Neuronal stem cell (in vitro differentiated cells): Measurements from ENCODE around the gene PRIMPOL.

Experiments
- DNase-seq: peaks from one replicate; pipeline ENCODE4 v3.0.0-alpha.2; 2013; ENCODE audit warnings: low spot score
- H2AFZ ChIP-seq: one replicate; pipeline ENCODE4 v1.6.1; 2013; ENCODE audit warnings: mild to moderate bottlenecking, low read length, inconsistent platforms
- H2AK5ac ChIP-seq: 2 replicates; pipeline ENCODE4 v1.6.1; 2013; ENCODE audit warnings: low read depth, mild to moderate bottlenecking, inconsistent platforms, low read length, moderate library complexity, mixed read lengths
- H2BK120ac ChIP-seq: 2 replicates; pipeline ENCODE4 v1.6.1; 2013; ENCODE audit warnings: low read depth, mild to moderate bottlenecking, inconsistent platforms, low read length, moderate library complexity, mixed read lengths
- H2BK12ac ChIP-seq: one replicate; pipeline ENCODE4 v1.6.1; 2013; ENCODE audit warnings: low read length, inconsistent platforms
- H2BK15ac ChIP-seq: 2 replicates; pipeline ENCODE4 v1.6.1; 2013; ENCODE audit warnings: mild to moderate bottlenecking, low read length, inconsistent platforms, mixed read lengths
- H2BK5ac ChIP-seq: one replicate; pipeline ENCODE4 v1.6.1; 2013; ENCODE audit warnings: inconsistent platforms, mild to moderate bottlenecking, low read length, moderate library complexity
- H3K14ac ChIP-seq: one replicate; pipeline ENCODE4 v1.6.1; 2013; ENCODE audit warnings: low read length, inconsistent platforms
- H3K18ac ChIP-seq: 2 replicates; pipeline ENCODE4 v1.6.1; 2013; ENCODE audit warnings: low read length, inconsistent platforms
- H3K23ac ChIP-seq: 2 replicates; pipeline ENCODE4 v1.6.1; 2013; ENCODE audit warnings: low read depth, mild to moderate bottlenecking, mixed read lengths, low read length, inconsistent platforms; ENCODE audit not compliant: poor library complexity
- H3K27ac ChIP-seq: replicated peaks from 3 replicates; pipeline ENCODE4 v1.5.1; 2013; ENCODE audit warnings: low read length, inconsistent platforms
- H3K27me3 ChIP-seq, 3 experiments: 2 replicates each; pipeline ENCODE4 v1.6.1; 2013; ENCODE audit warnings: low read length in 3 of 3, mild to moderate bottlenecking in 2 of 3, inconsistent platforms in 1 of 3, low read depth in 1 of 3, mixed read lengths in 1 of 3, moderate library complexity in 1 of 3; ENCODE audit not compliant: control insufficient read depth in 3 of 3, insufficient read depth in 3 of 3
- H3K36me3 ChIP-seq, 2 donors: replicated peaks in 1 of 2; 2 replicates each; pipeline ENCODE4 v1.6.1; 2013; ENCODE audit warnings: low read length in 2 of 2; ENCODE audit not compliant: control insufficient read depth in 2 of 2, insufficient read depth in 2 of 2
- H3K4ac ChIP-seq: 2 replicates; pipeline ENCODE4 v1.6.1; 2013; ENCODE audit warnings: inconsistent platforms, mild to moderate bottlenecking, low read length, moderate library complexity
- H3K4me1 ChIP-seq, 2 donors: 1 replicate in 1 of 2; 2 replicates in 1 of 2; pipeline ENCODE4 v1.6.1; 2013; ENCODE audit warnings: low read length in 2 of 2, low read depth in 1 of 2; ENCODE audit not compliant: control insufficient read depth in 2 of 2, insufficient read depth in 1 of 2
- H3K4me2 ChIP-seq: one replicate; pipeline ENCODE4 v1.6.1; 2013; ENCODE audit warnings: mild to moderate bottlenecking, low read length, inconsistent platforms; ENCODE audit not compliant: insufficient read depth, poor library complexity, severe bottlenecking
- H3K4me3 ChIP-seq, 2 donors: 2 replicates each; pipeline ENCODE4 v1.5.1; 2013; ENCODE audit warnings: low read length in 2 of 2, mild to moderate bottlenecking in 2 of 2, inconsistent platforms in 1 of 2, moderate library complexity in 1 of 2
- H3K79me1 ChIP-seq: one replicate; pipeline ENCODE4 v1.6.1; 2013; ENCODE audit warnings: low read depth, mild to moderate bottlenecking, inconsistent platforms, low read length, moderate library complexity
- H3K9ac ChIP-seq: one replicate; pipeline ENCODE4 v1.6.1; 2013; ENCODE audit warnings: mild to moderate bottlenecking, low read depth, low read length, inconsistent platforms; ENCODE audit not compliant: poor library complexity
- H3K9me3 ChIP-seq, 2 donors: replicated peaks in 1 of 2; 2 replicates each; pipeline versions ENCODE3 to v1.6.1; 2013; ENCODE audit warnings: low read length in 2 of 2, mild to moderate bottlenecking in 2 of 2, inconsistent platforms in 1 of 2, low read depth in 1 of 2, mixed read lengths in 1 of 2, moderate library complexity in 1 of 2; ENCODE audit not compliant: control insufficient read depth in 2 of 2, insufficient read depth in 1 of 2
- H4K8ac ChIP-seq: one replicate; pipeline ENCODE4 v1.6.1; 2013; ENCODE audit warnings: low read depth, mild to moderate bottlenecking, inconsistent platforms, low read length, moderate library complexity
- H4K91ac ChIP-seq: one replicate; pipeline ENCODE4 v1.6.1; 2013; ENCODE audit warnings: low read length, low read depth, mild to moderate bottlenecking, inconsistent platforms; ENCODE audit not compliant: poor library complexity
- WGBS, 2 donors: extraction: QIAGEN DNeasy Blood & Tissue Kit; methylation state at CpG; one replicate each; pipeline ENCODE4 v1.1.7; 2013; ENCODE audit warnings: missing lambda C conversion rate in 2 of 2, mixed read lengths in 1 of 2; ENCODE audit not compliant: insufficient read length in 2 of 2, insufficient replicate concordance in 1 of 2; ENCODE audit errors: extremely low coverage in 2 of 2; 5-methylcytosine and 5-hydroxymethylcytosine counted together

PRIMPOL gene

GRCh38 chr4:184705692-184706091 is 56.2 kb downstream of the PRIMPOL start:
- no peak overlapping the region for H2BK120ac ChIP-seq
- H2BK5ac ChIP-seq: no peak overlapping the region
- no peak overlapping the region for H2AK5ac ChIP-seq
- no peak overlapping the region for H3K4me2 ChIP-seq
- H3K9me3 ChIP-seq: peaks cover 0 to 19% of the 10 kb centered on the region in 2 donors
- no peak overlapping the region for H4K91ac ChIP-seq
- H3K4me3 ChIP-seq: no peak overlapping the region
- no peak overlapping the region for H3K18ac ChIP-seq
- H2BK15ac ChIP-seq: no peak overlapping the region
- no peak for DNase-seq
- no CpG with 5 or more reads among the region's 5 CpGs for WGBS, 2 donors
- no peaks in the 10 kb centered on the region for H3K79me1 ChIP-seq
- no peak overlapping the region for H3K14ac ChIP-seq
- H3K9ac ChIP-seq: no peak overlapping the region
- no peaks in the 10 kb centered on the region for H3K27me3 ChIP-seq
- H3K23ac ChIP-seq: no peak overlapping the region
- peaks cover 28 to 100% of the 10 kb centered on the region in 2 donors for H3K36me3 ChIP-seq
- no peaks in the 10 kb centered on the region for H3K4me1 ChIP-seq
- no peak overlapping the region for H3K27ac ChIP-seq
- no peak overlapping the region for H2BK12ac ChIP-seq
- H2AFZ ChIP-seq: no peak overlapping the region
- H4K8ac ChIP-seq: no peak overlapping the region
- no peak overlapping the region for H3K4ac ChIP-seq

GRCh38 chr4:184706453-184706852 is 56.9 kb downstream of the PRIMPOL start:
- Histone ChIP-seq H3K79me1 (no peaks in the 10 kb centered on the region), H3K4me3 (no peak overlapping the region), H3K23ac (no peak overlapping the region), H3K27me3 (no peaks in the 10 kb centered on the region), H3K9ac (no peak overlapping the region), H4K91ac (no peak overlapping the region), H3K27ac (no peak overlapping the region), H3K18ac (no peak overlapping the region), H2BK120ac (no peak overlapping the region), H2BK5ac (no peak overlapping the region), H4K8ac (no peak overlapping the region), H3K4me1 (no peaks in the 10 kb centered on the region), H2AFZ (no peak overlapping the region), H3K4me2 (no peak overlapping the region), H2BK15ac (no peak overlapping the region), H2BK12ac (no peak overlapping the region), H3K14ac (no peak overlapping the region), H3K9me3 (peaks cover 0 to 19% of the 10 kb centered on the region in 2 donors), H3K4ac (no peak overlapping the region), H2AK5ac (no peak overlapping the region), H3K36me3 (peaks cover 26 to 100% of the 10 kb centered on the region in 2 donors)
- DNase-seq: no peak
- WGBS, 2 donors: no CpG with 5 or more reads among the region's 1 CpG

GRCh38 chr4:184712322-184712721 is 62.8 kb downstream of the PRIMPOL start:
- Histone ChIP-seq H3K79me1 (no peaks in the 10 kb centered on the region), H3K4ac (no peak overlapping the region), H3K23ac (no peak overlapping the region), H2BK12ac (no peak overlapping the region), H3K4me2 (no peak overlapping the region), H3K18ac (no peak overlapping the region), H3K4me3 (no peak overlapping the region), H3K27me3 (no peaks in the 10 kb centered on the region), H3K14ac (no peak overlapping the region), H2AK5ac (no peak overlapping the region), H4K91ac (no peak overlapping the region), H3K4me1 (no peaks in the 10 kb centered on the region), H2BK120ac (no peak overlapping the region), H3K9me3 (peaks cover 0 to 19% of the 10 kb centered on the region in 2 donors), H3K27ac (no peak overlapping the region), H3K9ac (no peak overlapping the region), H2BK15ac (no peak overlapping the region), H3K36me3 (peaks cover 15 to 100% of the 10 kb centered on the region in 2 donors), H2AFZ (no peak overlapping the region), H2BK5ac (no peak overlapping the region), H4K8ac (no peak overlapping the region)
- DNase-seq: no peak

GRCh38 chr4:184713887-184714286 is 64.3 kb downstream of the PRIMPOL start:
- Histone ChIP-seq H2BK120ac (no peak overlapping the region), H3K79me1 (no peaks in the 10 kb centered on the region), H3K14ac (no peak overlapping the region), H3K4me2 (no peak overlapping the region), H3K9ac (no peak overlapping the region), H3K9me3 (peaks cover 0 to 14% of the 10 kb centered on the region in 2 donors), H3K27me3 (no peaks in the 10 kb centered on the region), H2AFZ (no peak overlapping the region), H2BK5ac (no peak overlapping the region), H3K18ac (no peak overlapping the region), H3K36me3 (peaks cover 21 to 100% of the 10 kb centered on the region in 2 donors), H4K8ac (no peak overlapping the region), H3K23ac (no peak overlapping the region), H3K4me3 (no peak overlapping the region), H3K27ac (no peak overlapping the region), H3K4me1 (no peaks in the 10 kb centered on the region), H2AK5ac (no peak overlapping the region), H2BK12ac (no peak overlapping the region), H4K91ac (no peak overlapping the region), H2BK15ac (no peak overlapping the region), H3K4ac (no peak overlapping the region)
- DNase-seq: no peak
- no CpG with 5 or more reads among the region's 2 CpGs for WGBS, 2 donors
